Gastrocnemius medialis (tissue), 4 donors: ENCODE results near the gene SQOR.

Experiments
- POLR2A ChIP-seq, 2 donors: fragments of 450-650 bp; IDR thresholded peaks; one replicate each; pipeline ENCODE4 v1.6.1; 2017; ENCODE audit warnings: antibody characterized with exemption in 2 of 2, mild to moderate bottlenecking in 2 of 2, moderate library complexity in 2 of 2
- TF ChIP-seq, protein P1 (sequence below), 5 experiments: fragments of 450-650 bp in 3 of 5; fragments of 200-600 bp in 2 of 5; sonication (generic) in 2 of 5; IDR thresholded peaks in 4 of 5; conservative IDR thresholded peaks in 1 of 5; 1 replicate in 4 of 5; 2 replicates in 1 of 5; pipeline ENCODE4 v1.5.1; 2016 to 2019; ENCODE audit warnings: antibody characterized with exemption in 5 of 5, mild to moderate bottlenecking in 3 of 5, moderate library complexity in 3 of 5

DNA sequence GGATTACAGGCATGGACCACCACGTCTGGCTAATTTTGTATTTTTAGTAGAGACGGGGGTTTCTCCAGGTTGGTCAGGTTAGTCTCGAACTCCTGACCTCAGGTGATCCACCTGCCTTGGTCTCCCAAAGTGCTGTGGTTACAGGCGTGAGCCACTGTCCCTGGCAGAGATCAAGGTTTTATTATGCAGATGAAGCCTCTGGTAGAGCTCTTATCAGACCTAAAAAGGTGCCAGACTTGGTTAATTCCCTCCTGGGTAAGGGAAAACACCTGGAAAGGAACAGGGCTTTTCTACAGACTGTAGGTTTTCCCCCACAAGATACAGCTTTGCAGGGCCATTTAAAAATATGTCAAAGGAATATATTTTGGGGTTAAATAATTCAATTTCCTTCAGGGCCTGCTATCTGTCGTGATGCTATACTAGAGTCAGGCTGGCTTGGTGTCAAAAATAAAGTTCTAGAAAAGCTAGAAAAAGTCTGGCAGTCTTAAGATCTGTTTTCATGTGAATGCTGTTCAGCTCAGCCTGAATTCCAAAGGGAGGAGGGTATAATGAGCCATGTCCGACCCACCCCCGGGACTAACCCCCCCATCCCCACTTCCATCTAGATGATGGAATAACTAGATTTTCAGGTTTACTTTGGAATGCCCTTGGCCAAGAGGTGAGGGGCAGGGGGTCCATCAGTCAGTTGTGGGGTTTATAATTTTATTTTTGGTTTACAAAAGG lies 49.6 kb upstream of the SQOR start:
- TF ChIP-seq POLR2A (IDR thresholded peaks at IDR 0.05), result no peak
- TF ChIP-seq, protein P1, sequence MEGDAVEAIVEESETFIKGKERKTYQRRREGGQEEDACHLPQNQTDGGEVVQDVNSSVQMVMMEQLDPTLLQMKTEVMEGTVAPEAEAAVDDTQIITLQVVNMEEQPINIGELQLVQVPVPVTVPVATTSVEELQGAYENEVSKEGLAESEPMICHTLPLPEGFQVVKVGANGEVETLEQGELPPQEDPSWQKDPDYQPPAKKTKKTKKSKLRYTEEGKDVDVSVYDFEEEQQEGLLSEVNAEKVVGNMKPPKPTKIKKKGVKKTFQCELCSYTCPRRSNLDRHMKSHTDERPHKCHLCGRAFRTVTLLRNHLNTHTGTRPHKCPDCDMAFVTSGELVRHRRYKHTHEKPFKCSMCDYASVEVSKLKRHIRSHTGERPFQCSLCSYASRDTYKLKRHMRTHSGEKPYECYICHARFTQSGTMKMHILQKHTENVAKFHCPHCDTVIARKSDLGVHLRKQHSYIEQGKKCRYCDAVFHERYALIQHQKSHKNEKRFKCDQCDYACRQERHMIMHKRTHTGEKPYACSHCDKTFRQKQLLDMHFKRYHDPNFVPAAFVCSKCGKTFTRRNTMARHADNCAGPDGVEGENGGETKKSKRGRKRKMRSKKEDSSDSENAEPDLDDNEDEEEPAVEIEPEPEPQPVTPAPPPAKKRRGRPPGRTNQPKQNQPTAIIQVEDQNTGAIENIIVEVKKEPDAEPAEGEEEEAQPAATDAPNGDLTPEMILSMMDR (IDR thresholded peaks at IDR 0.05 in 4 of 5, conservative IDR thresholded peaks at IDR 0.05 in 1 of 5), result no peak
